Keratinocyte (primary cell): ENCODE data around the gene ARFGEF3. TPM values are rescaled to one million over a fixed set of nuclear protein-coding genes. Genes with fewer than 3 reads are reported as not detected.
A peak's percentile ranks its signal among the peaks of the same experiment; 100 is the strongest.

Experiments used
- DNase-seq: peaks from one replicate; pipeline ENCODE4 v3.0.0-alpha.2; 2011; ENCODE audit warnings: low read depth, missing footprints, low spot score
- FAIRE-seq: peaks from 2 replicates; lab custom pipeline; 2011; peaks lifted over from hg19 to GRCh38; lab: Jason Lieb, UNC
- H2AFZ ChIP-seq: 2 replicates; pipeline ENCODE4 v1.6.0; 2012; ENCODE audit warnings: low read length, control low read depth, inconsistent platforms; ENCODE audit not compliant: control insufficient read depth
- H3K27ac ChIP-seq: 2 replicates; pipeline ENCODE4 v1.5.1; 2011; ENCODE audit warnings: low read length; ENCODE audit not compliant: control insufficient read depth, insufficient read depth
- H3K27me3 ChIP-seq: 3 replicates; pipeline ENCODE4 v1.6.0; 2011; ENCODE audit warnings: low read length; ENCODE audit not compliant: control insufficient read depth, insufficient read depth; ENCODE audit errors: extremely low read depth
- H3K36me3 ChIP-seq, 2 experiments: 2 replicates in 1 of 2; 3 replicates in 1 of 2; pipeline ENCODE4 v1.5.1; 2011; ENCODE audit warnings: low read length in 2 of 2, mild to moderate bottlenecking in 1 of 2; ENCODE audit not compliant: control insufficient read depth in 2 of 2, insufficient read depth in 2 of 2; ENCODE audit errors: extremely low read depth in 1 of 2
- H3K4me1 ChIP-seq: 3 replicates; pipeline ENCODE4 v1.5.1; 2011; ENCODE audit warnings: low read length; ENCODE audit not compliant: control insufficient read depth, insufficient read depth; ENCODE audit errors: extremely low read depth
- H3K4me2 ChIP-seq: 3 replicates; pipeline ENCODE4 v1.6.0; 2011; ENCODE audit warnings: low read depth, low read length; ENCODE audit not compliant: control insufficient read depth, insufficient read depth; ENCODE audit errors: extremely low read depth
- H3K4me3 ChIP-seq, 3 experiments: fragments of 200-600 bp in 1 of 3; sonication (generic) in 1 of 3; 2 replicates in 2 of 3; 3 replicates in 1 of 3; pipeline ENCODE4 v1.5.1; 2011 to 2016; ENCODE audit warnings: low read length in 3 of 3, mild to moderate bottlenecking in 3 of 3, control low read depth in 2 of 3, inconsistent platforms in 1 of 3, low read depth in 1 of 3, mixed read lengths in 1 of 3, mixed run types in 1 of 3, moderate library complexity in 1 of 3; ENCODE audit not compliant: control insufficient read depth in 2 of 3, insufficient read depth in 2 of 3; ENCODE audit errors: extremely low read depth in 1 of 3
- H3K79me2 ChIP-seq: 2 replicates; pipeline ENCODE4 v1.6.0; 2012; ENCODE audit warnings: low read length; ENCODE audit not compliant: control insufficient read depth, insufficient read depth
- H3K9ac ChIP-seq: 3 replicates; pipeline ENCODE4 v1.6.0; 2011; ENCODE audit warnings: low read length; ENCODE audit not compliant: control insufficient read depth, insufficient read depth; ENCODE audit errors: extremely low read depth
- H3K9me1 ChIP-seq: 3 replicates; pipeline ENCODE4 v1.6.0; 2011; ENCODE audit warnings: low read length; ENCODE audit not compliant: control insufficient read depth, insufficient read depth; ENCODE audit errors: extremely low read depth
- H3K9me3 ChIP-seq: 2 replicates; pipeline ENCODE4 v1.5.1; 2012; ENCODE audit warnings: low read depth, low read length; ENCODE audit not compliant: control insufficient read depth
- H4K20me1 ChIP-seq: 3 replicates; pipeline ENCODE4 v1.6.0; 2011; ENCODE audit warnings: low read length; ENCODE audit not compliant: control insufficient read depth, insufficient read depth; ENCODE audit errors: extremely low read depth
- EZH2 ChIP-seq: IDR thresholded peaks from one replicate; pipeline ENCODE4 v1.6.1; 2012; ENCODE audit warnings: inconsistent platforms, mild to moderate bottlenecking, low read length, moderate library complexity
- dilution Hi-C: fragments of 300-500 bp; cut with MboI; formaldehyde crosslinking; loops from one replicate; pipeline ENCODE4 v1.7.0; 2020; ENCODE audit warnings: low sequenced_read_pairs; ENCODE audit not compliant: extremely low pct_ligation_motif_present
- polyA plus RNA-seq, 5 experiments: library from polyadenylated mRNA; depleted of rRNA in 3 of 5; stranded (reverse) in 3 of 5; stranded (forward) in 1 of 5; unstranded in 1 of 5; fragments of >200 nt; gene quantifications; 1 replicate in 1 of 5; 2 replicates in 3 of 5; 3 replicates in 1 of 5; pipeline versions ENCODE4 v1.2.1 to v1.2.3, GENCODE V29; 2011 to 2012; ENCODE audit warnings: missing spikeins in 2 of 5, low read depth in 1 of 5, low replicate concordance in 1 of 5
- TF ChIP-seq, protein P1 (sequence below), 3 experiments: IDR thresholded peaks in 1 of 3; conservative IDR thresholded peaks in 1 of 3; optimal IDR thresholded peaks in 1 of 3; 2 replicates in 2 of 3; 3 replicates in 1 of 3; pipeline versions ENCODE3 to v1.5.1; 2011; ENCODE audit warnings: low read length in 3 of 3, mild to moderate bottlenecking in 3 of 3, moderate library complexity in 2 of 3, control low read depth in 1 of 3, inconsistent platforms in 1 of 3; ENCODE audit not compliant: insufficient read depth in 2 of 3; ENCODE audit errors: extremely low read depth in 1 of 3

The ARFGEF3 gene
- polyA plus RNA-seq, 1 donor (not counting 4 experiments of a cell fraction or from before 2014, with no cell fraction given) = 0.09 TPM

DNA sequence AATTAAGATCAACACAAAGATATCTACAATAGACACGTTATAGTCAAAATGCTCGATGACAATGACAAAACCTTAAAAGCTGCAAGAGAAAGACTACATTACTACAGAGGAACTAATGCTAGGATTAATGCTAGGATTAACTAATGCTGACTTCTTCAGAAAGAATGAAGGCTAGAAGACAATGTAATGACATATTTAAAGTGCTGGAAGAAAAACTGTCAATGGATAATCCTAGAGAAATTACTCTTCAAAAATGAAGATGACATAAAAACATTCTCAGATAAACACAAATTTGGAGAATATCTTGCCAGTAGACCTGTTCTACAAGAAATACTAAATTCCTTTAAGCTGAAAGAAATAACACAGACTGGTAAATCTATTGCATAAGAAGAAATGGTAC, 140.8 kb downstream of the ARFGEF3 start:
- no peaks in the 10 kb centered on the region for H3K27me3 ChIP-seq
- dilution Hi-C loops = no loop called here
- no peaks in the 10 kb centered on the region for H3K36me3 ChIP-seq
- H3K4me3 ChIP-seq = no peak overlapping the region
- DNase-seq = no peak
- H3K4me1 ChIP-seq = peaks cover 12% of the 10 kb centered on the region
- no peak overlapping the region for H3K9ac ChIP-seq
- H3K9me1 ChIP-seq = no peaks in the 10 kb centered on the region
- H3K9me3 ChIP-seq = no peaks in the 10 kb centered on the region
- TF ChIP-seq, protein P1, sequence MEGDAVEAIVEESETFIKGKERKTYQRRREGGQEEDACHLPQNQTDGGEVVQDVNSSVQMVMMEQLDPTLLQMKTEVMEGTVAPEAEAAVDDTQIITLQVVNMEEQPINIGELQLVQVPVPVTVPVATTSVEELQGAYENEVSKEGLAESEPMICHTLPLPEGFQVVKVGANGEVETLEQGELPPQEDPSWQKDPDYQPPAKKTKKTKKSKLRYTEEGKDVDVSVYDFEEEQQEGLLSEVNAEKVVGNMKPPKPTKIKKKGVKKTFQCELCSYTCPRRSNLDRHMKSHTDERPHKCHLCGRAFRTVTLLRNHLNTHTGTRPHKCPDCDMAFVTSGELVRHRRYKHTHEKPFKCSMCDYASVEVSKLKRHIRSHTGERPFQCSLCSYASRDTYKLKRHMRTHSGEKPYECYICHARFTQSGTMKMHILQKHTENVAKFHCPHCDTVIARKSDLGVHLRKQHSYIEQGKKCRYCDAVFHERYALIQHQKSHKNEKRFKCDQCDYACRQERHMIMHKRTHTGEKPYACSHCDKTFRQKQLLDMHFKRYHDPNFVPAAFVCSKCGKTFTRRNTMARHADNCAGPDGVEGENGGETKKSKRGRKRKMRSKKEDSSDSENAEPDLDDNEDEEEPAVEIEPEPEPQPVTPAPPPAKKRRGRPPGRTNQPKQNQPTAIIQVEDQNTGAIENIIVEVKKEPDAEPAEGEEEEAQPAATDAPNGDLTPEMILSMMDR (optimal IDR thresholded peaks at IDR 0.05 in 1 of 3, IDR thresholded peaks at IDR 0.05 in 1 of 3, conservative IDR thresholded peaks at IDR 0.05 in 1 of 3; ENCODE audit: extremely low read depth in 1 of 3, insufficient read depth in 2 of 3, low read length in 3 of 3) = no peak
- no peak for TF ChIP-seq EZH2
- no peak for FAIRE-seq
- no peak overlapping the region for H3K27ac ChIP-seq
- H3K4me2 ChIP-seq = no peak overlapping the region
- no peaks in the 10 kb centered on the region for H3K79me2 ChIP-seq
- no peak overlapping the region for H2AFZ ChIP-seq
- no peaks in the 10 kb centered on the region for H4K20me1 ChIP-seq

DNA sequence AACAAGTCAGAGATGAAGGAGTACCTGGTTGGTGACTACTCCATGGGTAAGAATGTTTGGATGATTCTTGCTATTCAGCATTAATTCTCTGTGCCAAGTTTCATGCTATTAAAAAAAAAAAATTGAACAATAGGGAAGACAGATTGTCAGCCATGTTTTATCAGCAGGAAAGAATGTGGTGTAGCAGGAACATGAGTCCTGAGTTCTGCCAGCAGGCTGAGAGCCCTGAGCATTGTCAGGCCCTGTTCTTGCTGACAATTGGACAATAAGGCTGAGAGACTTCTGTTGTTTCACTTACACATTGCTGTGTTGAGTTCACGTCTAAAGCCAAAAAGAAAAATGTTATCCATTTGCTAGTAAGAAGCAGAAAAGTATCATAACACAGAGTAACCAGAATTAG, 145.6 kb downstream of the ARFGEF3 start:
- H3K79me2 ChIP-seq = no peaks in the 10 kb centered on the region
- H2AFZ ChIP-seq = peak overlapping the region; percentile 60
- H3K9ac ChIP-seq = no peak overlapping the region
- H3K4me2 ChIP-seq = peak overlapping the region; percentile 13
- no peak overlapping the region for H3K27ac ChIP-seq
- no peaks in the 10 kb centered on the region for H3K27me3 ChIP-seq
- DNase-seq = no peak
- no peak for TF ChIP-seq EZH2
- TF ChIP-seq, protein P1 (optimal IDR thresholded peaks at IDR 0.05 in 1 of 3, IDR thresholded peaks at IDR 0.05 in 1 of 3, conservative IDR thresholded peaks at IDR 0.05 in 1 of 3; ENCODE audit: extremely low read depth in 1 of 3, insufficient read depth in 2 of 3, low read length in 3 of 3) = no peak
- no peak overlapping the region for H3K4me3 ChIP-seq
- H3K9me3 ChIP-seq = no peaks in the 10 kb centered on the region
- no peaks in the 10 kb centered on the region for H4K20me1 ChIP-seq
- no peaks in the 10 kb centered on the region for H3K36me3 ChIP-seq
- peak; percentile 39 for FAIRE-seq
- no peaks in the 10 kb centered on the region for H3K9me1 ChIP-seq
- dilution Hi-C loops = no loop called here
- peaks cover 11% of the 10 kb centered on the region for H3K4me1 ChIP-seq
